Loucy (cell line): ENCODE results near the gene DUSP14.
A peak's percentile ranks its signal among the peaks of the same experiment; 100 is the strongest.

Experiments
- H2AFZ ChIP-seq: fragments of 200-600 bp; sonication (generic); 2 replicates; pipeline ENCODE4 v1.6.0; 2016; ENCODE audit warnings: antibody characterized with exemption, mild to moderate bottlenecking, low read length, moderate library complexity
- H3F3A ChIP-seq: fragments of 200-600 bp; 2 replicates; pipeline ENCODE4 v1.6.0; 2016; ENCODE audit warnings: antibody characterized with exemption, low read depth, mild to moderate bottlenecking
- H3K27me3 ChIP-seq: fragments of 200-600 bp; sonication (generic); 2 replicates; pipeline ENCODE4 v1.6.1; 2014; ENCODE audit warnings: low read length, mild to moderate bottlenecking; ENCODE audit not compliant: insufficient read depth, poor library complexity, severe bottlenecking
- H3K36me3 ChIP-seq: fragments of 200-600 bp; sonication (generic); 2 replicates; pipeline ENCODE4 v1.6.1; 2016; ENCODE audit warnings: low read length; ENCODE audit not compliant: insufficient read depth
- H3K4me1 ChIP-seq: fragments of 200-600 bp; sonication (generic); 2 replicates; pipeline ENCODE4 v1.5.1; 2014; ENCODE audit warnings: low read length, mild to moderate bottlenecking; ENCODE audit not compliant: insufficient read depth, poor library complexity, severe bottlenecking
- H3K4me2 ChIP-seq: fragments of 200-600 bp; sonication (generic); 2 replicates; pipeline ENCODE4 v1.6.0; 2014; ENCODE audit warnings: antibody characterized with exemption, low read length, low read depth, mild to moderate bottlenecking; ENCODE audit not compliant: poor library complexity, severe bottlenecking
- H3K4me3 ChIP-seq: fragments of 200-600 bp; sonication (generic); 2 replicates; pipeline ENCODE4 v1.5.1; 2014; ENCODE audit warnings: low read length, mild to moderate bottlenecking, mixed read lengths; ENCODE audit not compliant: poor library complexity, severe bottlenecking
- H3K79me2 ChIP-seq: fragments of 200-600 bp; sonication (generic); 2 replicates; pipeline ENCODE4 v1.6.1; 2014; ENCODE audit warnings: low read length; ENCODE audit not compliant: insufficient read depth
- H3K9ac ChIP-seq: fragments of 200-600 bp; sonication (generic); 2 replicates; pipeline ENCODE4 v1.6.0; 2014; ENCODE audit warnings: mild to moderate bottlenecking, low read depth, low read length, moderate library complexity; ENCODE audit not compliant: poor library complexity, severe bottlenecking
- H3K9me2 ChIP-seq: fragments of 200-600 bp; sonication (generic); replicated peaks from 2 replicates; pipeline ENCODE4 v1.6.1; 2016; ENCODE audit warnings: low read depth, low read length, mixed read lengths
- H3K9me3 ChIP-seq: fragments of 200-600 bp; sonication (generic); 2 replicates; pipeline ENCODE4 v1.6.1; 2014; ENCODE audit warnings: mild to moderate bottlenecking, antibody characterized with exemption, low read length, low read depth; ENCODE audit not compliant: insufficient read depth
- H4K20me1 ChIP-seq: fragments of 200-600 bp; sonication (generic); 2 replicates; pipeline ENCODE4 v1.6.0; 2014; ENCODE audit warnings: antibody characterized with exemption, low read length, mild to moderate bottlenecking; ENCODE audit not compliant: insufficient read depth, poor library complexity, severe bottlenecking
- EZH2phosphoT487 ChIP-seq: fragments of 200-600 bp; IDR thresholded peaks from 2 replicates; pipeline ENCODE4 v1.6.1; 2018; ENCODE audit warnings: antibody characterized with exemption, mild to moderate bottlenecking, moderate library complexity, borderline replicate concordance
- TF ChIP-seq, protein P1 (sequence below): fragments of 200-600 bp; sonication (generic); conservative IDR thresholded peaks from 2 replicates; pipeline ENCODE4 v1.5.1; 2014; ENCODE audit warnings: mild to moderate bottlenecking, antibody characterized with exemption, low read length

Gene DUSP14

DNA sequence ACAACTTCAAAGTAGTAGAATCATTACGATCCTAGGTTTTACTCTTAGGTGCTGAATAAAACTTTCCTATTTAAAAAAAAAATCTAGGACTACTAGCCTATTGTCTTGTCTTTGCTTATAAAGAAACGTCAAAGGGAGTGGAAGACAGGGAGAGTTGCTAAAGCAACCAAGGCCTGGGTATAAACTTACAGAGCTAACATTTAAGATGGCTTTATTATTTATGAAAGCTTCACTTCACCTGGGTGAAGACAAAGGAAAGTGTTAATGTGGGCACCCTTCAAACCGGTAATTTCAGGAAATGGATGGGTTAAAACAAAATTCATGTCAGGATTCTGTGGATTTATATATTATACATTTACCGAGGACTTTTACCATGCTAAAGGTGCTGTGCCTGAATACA, 2.5 kb downstream of the DUSP14 start:
- peaks cover 35% of the 10 kb centered on the region for H3K4me1 ChIP-seq

GRCh38 chr17:37493249-37494027, 3.7 kb downstream of the DUSP14 start:
- Histone ChIP-seq H4K20me1 (peaks cover 21% of the 10 kb centered on the region), H3K79me2 (peaks cover 71% of the 10 kb centered on the region), H3K4me3 (peak overlapping the region; percentile 89), H3K4me2 (peak overlapping the region; percentile 83), H3K4me1 (peaks cover 31% of the 10 kb centered on the region), H3K36me3 (no peaks in the 10 kb centered on the region), H3K9me2 (no peaks in the 10 kb centered on the region), H3F3A (no peaks in the 10 kb centered on the region), H2AFZ (no peak overlapping the region), H3K27me3 (no peaks in the 10 kb centered on the region), H3K9me3 (no peaks in the 10 kb centered on the region), H3K9ac (no peak overlapping the region)
- TF ChIP-seq, protein P1, sequence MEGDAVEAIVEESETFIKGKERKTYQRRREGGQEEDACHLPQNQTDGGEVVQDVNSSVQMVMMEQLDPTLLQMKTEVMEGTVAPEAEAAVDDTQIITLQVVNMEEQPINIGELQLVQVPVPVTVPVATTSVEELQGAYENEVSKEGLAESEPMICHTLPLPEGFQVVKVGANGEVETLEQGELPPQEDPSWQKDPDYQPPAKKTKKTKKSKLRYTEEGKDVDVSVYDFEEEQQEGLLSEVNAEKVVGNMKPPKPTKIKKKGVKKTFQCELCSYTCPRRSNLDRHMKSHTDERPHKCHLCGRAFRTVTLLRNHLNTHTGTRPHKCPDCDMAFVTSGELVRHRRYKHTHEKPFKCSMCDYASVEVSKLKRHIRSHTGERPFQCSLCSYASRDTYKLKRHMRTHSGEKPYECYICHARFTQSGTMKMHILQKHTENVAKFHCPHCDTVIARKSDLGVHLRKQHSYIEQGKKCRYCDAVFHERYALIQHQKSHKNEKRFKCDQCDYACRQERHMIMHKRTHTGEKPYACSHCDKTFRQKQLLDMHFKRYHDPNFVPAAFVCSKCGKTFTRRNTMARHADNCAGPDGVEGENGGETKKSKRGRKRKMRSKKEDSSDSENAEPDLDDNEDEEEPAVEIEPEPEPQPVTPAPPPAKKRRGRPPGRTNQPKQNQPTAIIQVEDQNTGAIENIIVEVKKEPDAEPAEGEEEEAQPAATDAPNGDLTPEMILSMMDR: no peak
- TF ChIP-seq EZH2phosphoT487: no peak

More for the DNA sequence above, 2.5 kb downstream of the DUSP14 start:
- H3K9me2 ChIP-seq: no peaks in the 10 kb centered on the region
- peak overlapping the region; percentile 89 for H3K4me3 ChIP-seq
- peaks cover 21% of the 10 kb centered on the region for H4K20me1 ChIP-seq
- H3K4me2 ChIP-seq: peak overlapping the region; percentile 83
- H3K36me3 ChIP-seq: no peaks in the 10 kb centered on the region
- H2AFZ ChIP-seq: no peak overlapping the region
- no peaks in the 10 kb centered on the region for H3F3A ChIP-seq
- peak overlapping the region; percentile 76 for H3K9ac ChIP-seq
- H3K79me2 ChIP-seq: peaks cover 61% of the 10 kb centered on the region
- no peaks in the 10 kb centered on the region for H3K9me3 ChIP-seq
- H3K27me3 ChIP-seq: no peaks in the 10 kb centered on the region
- TF ChIP-seq EZH2phosphoT487: no peak
- TF ChIP-seq, protein P1: no peak

- Histone ChIP-seq H3K4me1 (peaks cover 22% of the 10 kb centered on the region), H3K4me3 (no peak overlapping the region), H3K9ac (no peak overlapping the region), H3K79me2 (peaks cover 75% of the 10 kb centered on the region), H3K9me2 (no peaks in the 10 kb centered on the region), H4K20me1 (peaks cover 21% of the 10 kb centered on the region), H2AFZ (no peak overlapping the region), H3K9me3 (no peaks in the 10 kb centered on the region), H3K36me3 (no peaks in the 10 kb centered on the region), H3K27me3 (no peaks in the 10 kb centered on the region), H3K4me2 (no peak overlapping the region), H3F3A (no peaks in the 10 kb centered on the region)
- no peak for TF ChIP-seq EZH2phosphoT487
- TF ChIP-seq, protein P1: no peak
Measured at GRCh38 chr17:37494401-37494831, 4.7 kb downstream of the DUSP14 start.
